Ishikawa (cell line): Measurements from ENCODE around the gene BRD3.

ENCODE experiments used
- CEBPB ChIP-seq: IDR thresholded peaks from 2 replicates; pipeline ENCODE4 v1.6.1; 2012
- CREB1 ChIP-seq: IDR thresholded peaks from 2 replicates; pipeline ENCODE4 v1.6.1; 2012; ENCODE audit warnings: low read depth
- EP300 ChIP-seq: IDR thresholded peaks from 2 replicates; pipeline ENCODE4 v1.6.1; 2012; ENCODE audit warnings: borderline replicate concordance
- FOXM1 ChIP-seq: IDR thresholded peaks from 2 replicates; pipeline ENCODE4 v1.6.1; 2012; ENCODE audit warnings: low read depth, borderline replicate concordance
- MAX ChIP-seq: IDR thresholded peaks from 2 replicates; pipeline ENCODE4 v1.6.1; 2012
- RAD21 ChIP-seq: IDR thresholded peaks from 2 replicates; pipeline ENCODE4 v1.6.1; 2012; ENCODE audit warnings: low read depth
- REST ChIP-seq: IDR thresholded peaks from 2 replicates; pipeline ENCODE4 v1.6.1; 2012; ENCODE audit warnings: low read depth, mild to moderate bottlenecking
- TAF1 ChIP-seq: IDR thresholded peaks from 2 replicates; pipeline ENCODE4 v1.6.1; 2012; ENCODE audit warnings: low read depth, mild to moderate bottlenecking
- YY1 ChIP-seq: IDR thresholded peaks from 2 replicates; pipeline ENCODE4 v1.6.1; 2012; ENCODE audit warnings: low read depth

GRCh38 chr9:134041649-134041962 is 26.2 kb downstream of the BRD3 start:
- TF ChIP-seq RAD21 (no peak), YY1 (no peak), TAF1 (no peak), EP300 (no peak), MAX (no peak), REST (no peak), CREB1 (no peak), CEBPB (no peak), FOXM1 (no peak)
